ENCODE data around the gene METTL27.

METTL27 gene

DNA sequence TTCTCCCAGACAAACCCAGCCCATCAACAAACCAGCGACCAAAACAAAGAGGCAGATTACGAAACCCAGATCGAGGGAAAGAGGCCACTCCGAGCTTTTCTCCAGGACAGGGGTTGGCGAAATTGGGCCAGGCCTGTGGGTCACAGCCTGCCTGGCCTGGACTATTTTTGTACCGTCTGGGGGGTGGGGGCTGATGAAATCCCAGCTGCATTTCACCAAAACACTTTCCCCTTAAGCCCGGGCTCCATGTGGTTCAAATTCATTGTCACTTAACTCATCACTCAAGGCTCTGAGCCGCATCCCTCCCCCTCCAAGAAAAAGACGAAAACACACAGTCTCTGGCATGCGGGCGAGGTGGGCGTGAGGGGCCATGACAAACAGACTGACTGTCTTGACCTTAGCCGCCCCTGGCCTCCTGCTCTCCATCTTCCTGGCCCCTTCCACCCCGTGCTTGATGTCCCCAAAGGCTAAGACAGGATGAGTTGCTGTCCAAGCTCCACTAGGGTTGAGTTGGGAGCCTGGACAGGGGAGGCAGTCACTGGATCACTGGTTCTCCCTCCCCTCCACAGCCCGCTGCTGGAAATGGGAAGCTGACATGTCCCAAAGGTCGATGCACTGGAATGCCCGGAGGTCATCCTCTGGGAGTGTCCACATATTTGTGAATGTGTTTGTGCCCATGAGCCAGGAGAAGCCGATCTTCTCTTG is 37.8 kb upstream of the METTL27 start:
- H2AFZ ChIP-seq (ENCODE audit: low read depth, low read length): no peak overlapping the region
- H3K36me3 ChIP-seq (ENCODE audit: insufficient read depth, low read length): no peaks in the 10 kb centered on the region
- H3K27me3 ChIP-seq (ENCODE audit: insufficient read depth, low read length): peaks cover 4% of the 10 kb centered on the region
- no peaks in the 10 kb centered on the region for H3K4me1 ChIP-seq (ENCODE audit: insufficient read depth, low read length)
- H3K9me3 ChIP-seq (ENCODE audit: low read length): no peaks in the 10 kb centered on the region
- H3K4me3 ChIP-seq (ENCODE audit: low read length): no peak overlapping the region

DNA sequence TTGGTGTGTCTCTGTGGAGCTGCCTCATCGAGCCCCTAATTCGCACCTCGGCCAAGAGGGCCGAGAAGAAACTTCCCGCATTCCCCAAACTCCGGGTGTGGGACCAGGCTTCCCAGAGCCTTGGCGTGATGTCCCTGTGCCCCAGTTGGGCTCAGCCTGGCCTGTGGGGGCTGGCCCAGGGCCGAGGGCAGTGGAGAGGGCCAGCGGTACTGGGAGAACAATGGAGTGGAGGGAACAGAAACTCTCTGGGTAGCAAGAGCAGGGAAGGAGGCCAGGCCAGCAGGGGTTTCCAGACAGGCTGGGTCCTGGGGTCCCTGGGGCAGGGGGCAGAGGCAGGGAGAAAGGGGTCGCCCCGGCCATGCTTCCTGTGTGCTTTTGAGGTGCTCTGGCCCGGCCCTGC is 34.7 kb upstream of the METTL27 start:
- Histone ChIP-seq H3K4me1 (ENCODE audit: insufficient read depth, low read length) (no peaks in the 10 kb centered on the region), H2AFZ (ENCODE audit: low read depth, low read length) (no peak overlapping the region), H3K27me3 (ENCODE audit: insufficient read depth, low read length) (peaks cover 4% of the 10 kb centered on the region), H3K36me3 (ENCODE audit: insufficient read depth, low read length) (no peaks in the 10 kb centered on the region), H3K9me3 (ENCODE audit: low read length) (no peaks in the 10 kb centered on the region), H3K4me3 (ENCODE audit: low read length) (no peak overlapping the region)

DNA sequence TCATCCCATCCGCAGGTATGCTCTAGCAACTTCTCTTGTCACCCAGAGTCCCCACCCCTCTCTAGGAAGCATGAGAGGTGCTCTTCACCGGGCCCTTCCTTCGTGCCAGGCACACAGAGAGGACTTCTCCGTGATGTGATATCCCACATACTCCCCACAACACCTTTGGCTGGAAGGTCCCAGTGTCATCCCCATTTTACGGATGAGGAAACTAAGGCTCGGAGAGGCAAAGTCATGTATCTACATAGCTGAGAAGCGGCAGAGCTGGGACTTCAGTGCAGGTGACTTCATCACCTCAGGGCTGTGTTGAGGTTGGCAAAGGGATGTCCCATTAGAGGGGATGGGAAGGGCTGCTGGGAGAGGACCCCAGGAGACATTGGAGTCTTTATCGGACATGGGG is 34.0 kb upstream of the METTL27 start:
- H3K9me3 ChIP-seq (ENCODE audit: low read length): no peaks in the 10 kb centered on the region
- H3K4me1 ChIP-seq (ENCODE audit: insufficient read depth, low read length): no peaks in the 10 kb centered on the region
- H3K4me3 ChIP-seq (ENCODE audit: low read length): no peak overlapping the region
- no peaks in the 10 kb centered on the region for H3K36me3 ChIP-seq (ENCODE audit: insufficient read depth, low read length)
- no peak overlapping the region for H2AFZ ChIP-seq (ENCODE audit: low read depth, low read length)
- peaks cover 8% of the 10 kb centered on the region for H3K27me3 ChIP-seq (ENCODE audit: insufficient read depth, low read length)

DNA sequence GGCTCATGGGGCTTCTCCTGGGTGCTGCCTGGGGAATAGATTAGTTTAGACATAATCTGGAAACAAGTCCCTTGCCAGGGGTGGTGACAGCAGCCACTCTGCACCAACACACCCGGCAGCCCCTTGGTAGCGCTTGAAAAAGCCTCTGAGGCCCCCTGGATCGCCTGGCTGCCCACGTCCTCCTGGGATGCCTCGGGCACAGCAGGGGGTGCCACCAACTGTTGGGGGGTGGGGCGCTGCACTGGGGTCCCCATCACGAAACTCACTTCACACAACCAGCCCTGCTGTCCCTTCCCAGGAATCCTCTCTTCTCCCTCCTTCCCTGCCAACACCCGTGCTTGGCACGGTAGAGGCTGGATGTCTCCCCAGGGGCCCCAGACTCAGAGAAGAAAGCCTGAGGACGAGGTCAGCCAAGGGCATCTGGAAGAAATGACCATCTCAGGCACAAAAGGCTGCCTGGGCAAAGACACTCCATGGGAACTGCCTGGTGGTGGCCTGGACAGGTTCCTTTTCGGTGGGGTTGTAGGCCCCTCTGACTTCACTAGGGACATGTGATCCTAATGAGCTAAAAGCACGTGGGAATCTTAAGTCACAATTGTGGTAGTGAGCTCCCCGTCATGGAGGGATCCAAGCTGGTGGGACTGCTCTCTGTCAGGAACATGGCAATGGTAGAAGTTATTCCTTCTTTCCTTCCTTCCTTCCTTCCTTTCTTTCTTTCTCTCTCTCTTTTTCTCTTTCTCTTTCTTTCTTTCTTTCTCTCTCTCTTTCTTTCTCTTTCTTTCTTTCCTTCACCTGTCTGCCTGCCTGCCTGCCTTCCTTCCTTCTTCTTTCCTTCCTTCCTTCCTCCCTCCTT is 30.0 kb upstream of the METTL27 start:
- Histone ChIP-seq H3K4me3 (ENCODE audit: low read length) (no peak overlapping the region), H3K4me1 (ENCODE audit: insufficient read depth, low read length) (no peaks in the 10 kb centered on the region), H3K36me3 (ENCODE audit: insufficient read depth, low read length) (no peaks in the 10 kb centered on the region), H3K27me3 (ENCODE audit: insufficient read depth, low read length) (peaks cover 4% of the 10 kb centered on the region), H2AFZ (ENCODE audit: low read depth, low read length) (no peak overlapping the region), H3K9me3 (ENCODE audit: low read length) (no peaks in the 10 kb centered on the region)

DNA sequence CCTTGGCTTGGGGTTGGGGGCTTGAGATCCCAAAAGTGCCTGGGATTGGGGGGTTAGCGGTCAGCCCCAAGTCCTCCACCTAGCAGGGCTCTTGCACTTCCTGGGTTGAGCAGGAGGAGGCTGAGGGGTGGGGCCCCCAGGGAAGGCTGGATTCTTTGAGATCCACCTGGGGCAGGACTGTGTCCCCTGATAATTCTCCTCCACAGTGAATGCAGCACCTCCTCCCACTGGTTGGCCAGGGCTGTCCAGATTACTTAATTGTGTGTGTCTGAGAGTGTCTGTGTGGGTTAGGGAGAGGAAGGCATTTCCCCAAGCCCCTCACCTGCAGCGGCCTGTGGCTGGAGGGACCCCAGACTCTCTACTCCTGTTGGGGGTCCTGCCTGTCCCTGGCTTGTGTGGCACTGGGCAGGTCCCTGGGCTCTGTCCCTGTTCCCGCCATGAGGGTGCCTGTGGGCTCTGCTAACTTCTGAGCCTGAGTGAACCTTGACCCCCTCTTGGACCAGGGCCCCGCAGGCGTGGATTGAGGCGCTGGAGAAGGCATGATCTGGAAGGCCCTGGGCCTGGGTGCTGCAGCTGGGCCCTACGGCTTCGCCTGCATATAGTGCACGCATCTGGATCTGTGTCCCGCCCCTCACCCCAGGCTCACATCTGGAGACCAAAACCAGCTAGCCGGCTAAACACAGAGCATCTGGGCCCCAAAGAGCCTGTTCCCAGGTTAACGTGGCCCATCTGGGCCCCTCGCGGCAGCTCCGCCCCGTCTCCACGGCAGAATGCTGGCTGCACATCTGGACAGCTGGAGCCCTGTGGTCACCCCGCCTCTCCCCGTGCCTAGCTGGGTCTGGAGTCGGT is 29.1 kb upstream of the METTL27 start:
- no peak overlapping the region for H3K4me3 ChIP-seq (ENCODE audit: low read length)
- H3K9me3 ChIP-seq (ENCODE audit: low read length): no peaks in the 10 kb centered on the region
- no peaks in the 10 kb centered on the region for H3K36me3 ChIP-seq (ENCODE audit: insufficient read depth, low read length)
- H2AFZ ChIP-seq (ENCODE audit: low read depth, low read length): no peak overlapping the region
- no peaks in the 10 kb centered on the region for H3K4me1 ChIP-seq (ENCODE audit: insufficient read depth, low read length)
- peaks cover 4% of the 10 kb centered on the region for H3K27me3 ChIP-seq (ENCODE audit: insufficient read depth, low read length)

DNA sequence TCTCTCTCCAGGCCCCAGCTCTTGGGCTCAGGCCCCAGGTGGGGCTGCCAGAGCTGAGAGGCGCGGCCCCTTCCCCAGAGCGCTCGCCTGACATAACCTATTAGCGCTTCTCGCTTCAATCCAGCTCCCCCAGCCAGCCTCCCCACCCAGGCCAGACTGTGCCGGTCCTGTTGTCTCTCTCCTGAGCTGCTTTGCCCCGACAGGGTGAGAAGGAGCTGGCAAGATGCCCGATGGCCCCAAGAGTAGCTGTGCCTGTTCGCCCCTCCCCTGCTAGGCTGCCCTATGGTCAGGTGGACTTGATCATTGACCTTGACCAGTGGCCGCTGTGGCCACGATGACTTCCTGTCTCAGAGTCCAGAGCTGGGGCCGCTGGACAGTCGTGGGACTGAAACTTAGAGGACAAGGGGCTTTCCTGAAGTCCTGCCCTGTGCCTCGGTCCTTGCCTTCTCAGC is 27.8 kb upstream of the METTL27 start:
- no peaks in the 10 kb centered on the region for H3K4me1 ChIP-seq (ENCODE audit: insufficient read depth, low read length)
- no peaks in the 10 kb centered on the region for H3K36me3 ChIP-seq (ENCODE audit: insufficient read depth, low read length)
- no peaks in the 10 kb centered on the region for H3K9me3 ChIP-seq (ENCODE audit: low read length)
- H3K27me3 ChIP-seq (ENCODE audit: insufficient read depth, low read length): peaks cover 4% of the 10 kb centered on the region
- no peak overlapping the region for H2AFZ ChIP-seq (ENCODE audit: low read depth, low read length)
- H3K4me3 ChIP-seq (ENCODE audit: low read length): no peak overlapping the region

DNA sequence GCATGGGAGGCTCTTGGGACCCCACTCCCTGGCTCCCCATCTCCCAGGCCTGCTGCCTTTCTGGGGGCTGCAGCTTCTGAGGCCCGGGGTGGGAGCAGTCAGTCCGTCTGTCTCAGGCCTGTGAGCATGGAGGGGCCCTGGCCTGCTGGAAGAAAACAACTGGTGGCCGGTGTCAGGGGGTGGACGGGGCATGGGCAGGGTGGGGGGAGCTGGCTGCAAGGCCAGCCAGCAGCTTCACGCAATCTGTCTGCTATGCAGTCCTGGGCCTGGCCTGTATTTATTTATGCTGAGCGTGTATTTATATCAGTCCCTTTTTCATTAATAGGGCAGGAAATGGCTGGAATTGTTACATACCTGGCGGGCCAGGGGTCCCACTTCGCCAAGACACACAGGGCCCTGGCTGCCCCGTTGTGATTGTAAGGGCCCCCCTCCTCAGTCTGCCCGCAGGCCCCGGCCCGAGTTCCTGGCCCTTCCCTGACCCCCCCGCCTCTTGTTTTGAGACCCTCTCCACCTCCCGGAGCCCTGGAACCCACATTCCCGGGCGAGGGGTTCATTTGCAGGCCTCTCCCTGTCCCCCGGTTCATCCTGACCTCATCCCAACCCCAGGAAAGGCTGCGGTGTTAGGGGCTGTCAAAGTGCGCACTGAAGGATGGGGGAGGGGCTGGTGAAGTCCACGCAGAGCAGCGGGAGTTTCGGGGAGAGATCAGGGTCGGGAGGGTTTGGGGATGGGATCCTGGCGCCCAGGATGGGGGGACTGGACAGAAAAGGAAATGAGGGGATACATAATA is 26.9 kb upstream of the METTL27 start:
- no peak overlapping the region for H2AFZ ChIP-seq (ENCODE audit: low read depth, low read length)
- no peaks in the 10 kb centered on the region for H3K4me1 ChIP-seq (ENCODE audit: insufficient read depth, low read length)
- H3K36me3 ChIP-seq (ENCODE audit: insufficient read depth, low read length): no peaks in the 10 kb centered on the region
- H3K27me3 ChIP-seq (ENCODE audit: insufficient read depth, low read length): peaks cover 4% of the 10 kb centered on the region
- no peaks in the 10 kb centered on the region for H3K9me3 ChIP-seq (ENCODE audit: low read length)
- no peak overlapping the region for H3K4me3 ChIP-seq (ENCODE audit: low read length)

DNA sequence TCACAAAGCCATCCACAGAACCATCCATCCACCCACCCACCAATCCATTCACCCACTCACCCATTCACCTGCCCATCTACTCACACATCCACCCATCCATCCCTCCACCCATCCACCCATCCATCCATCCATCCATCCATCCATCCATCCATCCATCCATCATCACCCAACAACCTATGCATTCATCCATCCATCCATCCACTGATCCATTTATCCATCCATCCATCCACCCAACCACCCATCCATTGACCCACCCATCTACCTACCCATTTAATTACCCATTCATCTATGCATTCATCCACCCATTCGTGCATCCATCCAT is 24.1 kb upstream of the METTL27 start:
- Histone ChIP-seq H2AFZ (ENCODE audit: low read depth, low read length) (no peak overlapping the region), H3K9me3 (ENCODE audit: low read length) (no peaks in the 10 kb centered on the region), H3K36me3 (ENCODE audit: insufficient read depth, low read length) (no peaks in the 10 kb centered on the region), H3K27me3 (ENCODE audit: insufficient read depth, low read length) (peaks cover 1% of the 10 kb centered on the region), H3K4me3 (ENCODE audit: low read length) (no peak overlapping the region), H3K4me1 (ENCODE audit: insufficient read depth, low read length) (no peaks in the 10 kb centered on the region)

DNA sequence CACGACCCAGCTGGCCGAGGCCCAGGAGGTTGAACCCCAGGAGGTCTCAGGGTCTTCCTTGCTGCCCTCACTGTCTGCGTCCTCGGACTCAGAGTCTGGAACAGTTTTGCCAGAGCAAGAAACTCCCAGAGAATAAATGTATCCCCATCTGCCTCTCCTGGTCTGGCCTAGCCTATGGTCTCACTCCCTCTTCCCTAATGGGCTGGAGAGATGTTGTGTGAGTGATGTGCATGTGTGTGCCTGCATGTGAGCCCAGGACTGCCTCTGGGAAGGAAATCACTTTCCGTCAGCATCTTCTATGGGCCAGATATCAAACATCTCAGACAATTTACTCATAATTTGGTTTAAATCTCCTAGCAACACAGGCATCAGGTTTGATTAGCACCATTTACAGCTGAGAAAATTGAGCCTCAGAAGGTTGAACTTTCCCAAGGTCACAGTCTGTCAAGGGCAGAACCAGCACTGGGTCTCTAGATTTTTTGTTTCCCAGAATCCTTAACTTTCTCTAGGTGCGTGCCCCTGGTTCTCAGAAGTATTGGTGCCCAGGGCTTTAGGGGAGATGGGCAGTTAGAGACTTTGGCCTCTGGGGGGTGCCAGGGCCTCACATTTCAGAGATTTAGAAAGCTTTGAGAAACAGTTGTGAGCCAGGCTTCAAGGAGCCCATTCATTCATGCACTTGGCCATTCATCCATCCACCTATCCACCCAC is 23.6 kb upstream of the METTL27 start:
- no peak overlapping the region for H3K4me3 ChIP-seq (ENCODE audit: low read length)
- no peaks in the 10 kb centered on the region for H3K27me3 ChIP-seq (ENCODE audit: insufficient read depth, low read length)
- H3K36me3 ChIP-seq (ENCODE audit: insufficient read depth, low read length): no peaks in the 10 kb centered on the region
- H2AFZ ChIP-seq (ENCODE audit: low read depth, low read length): no peak overlapping the region
- no peaks in the 10 kb centered on the region for H3K9me3 ChIP-seq (ENCODE audit: low read length)
- H3K4me1 ChIP-seq (ENCODE audit: insufficient read depth, low read length): no peaks in the 10 kb centered on the region

DNA sequence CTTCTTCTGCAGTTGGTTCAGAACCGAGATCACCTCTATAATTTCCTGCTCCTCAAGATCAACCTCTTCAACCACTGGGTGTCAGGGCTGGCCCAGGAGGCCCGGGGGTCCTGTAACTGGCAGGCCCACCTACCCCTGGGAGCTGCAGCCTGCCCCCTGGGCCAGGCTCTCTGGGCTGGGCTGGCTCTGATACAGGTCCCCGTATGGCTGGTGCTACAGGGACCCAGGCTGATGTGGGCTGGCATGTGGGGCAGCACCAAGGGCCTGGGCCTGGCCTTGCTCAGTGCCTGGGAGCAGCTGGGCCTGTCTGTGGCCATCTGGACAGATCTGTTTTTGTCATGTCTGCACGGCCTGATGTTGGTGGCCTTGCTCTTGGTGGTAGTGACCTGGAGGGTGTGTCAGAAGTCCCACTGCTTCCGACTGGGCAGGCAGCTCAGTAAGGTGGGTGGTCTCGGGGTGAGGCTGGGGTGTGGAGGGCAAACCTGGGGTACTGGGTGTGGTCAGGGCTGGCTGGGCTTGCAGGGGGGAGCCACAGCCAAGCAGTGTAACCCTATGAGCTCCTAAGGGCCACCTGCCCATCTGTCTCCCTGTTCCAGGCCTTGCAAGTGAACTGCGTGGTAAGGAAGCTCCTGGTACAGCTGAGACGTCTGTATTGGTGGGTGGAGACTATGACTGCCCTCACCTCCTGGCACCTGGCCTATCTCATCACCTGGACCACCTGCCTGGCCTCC is 22.8 kb upstream of the METTL27 start:
- Histone ChIP-seq H3K4me3 (ENCODE audit: low read length) (no peak overlapping the region), H3K27me3 (ENCODE audit: insufficient read depth, low read length) (no peaks in the 10 kb centered on the region), H3K4me1 (ENCODE audit: insufficient read depth, low read length) (no peaks in the 10 kb centered on the region), H3K9me3 (ENCODE audit: low read length) (no peaks in the 10 kb centered on the region), H3K36me3 (ENCODE audit: insufficient read depth, low read length) (no peaks in the 10 kb centered on the region), H2AFZ (ENCODE audit: low read depth, low read length) (no peak overlapping the region)

DNA sequence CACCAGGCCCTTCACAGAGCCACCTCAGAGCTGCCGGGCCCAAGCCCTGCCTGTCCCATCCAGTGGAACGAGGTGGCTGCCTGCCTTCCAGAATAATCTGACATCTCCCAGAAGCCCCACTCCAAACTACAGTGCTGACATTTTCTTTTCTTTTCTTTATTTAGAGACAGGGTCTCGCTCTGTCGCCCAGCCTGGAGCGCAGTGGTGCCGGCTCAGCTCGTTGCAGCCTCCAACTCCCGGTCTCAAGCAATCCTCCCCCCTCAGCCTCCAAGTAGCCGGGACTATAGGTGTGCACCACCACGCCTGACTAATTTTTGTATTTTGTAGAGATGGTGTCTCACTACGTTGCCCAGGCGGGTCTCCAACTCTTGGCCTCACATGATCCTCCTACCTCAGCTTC is 19.0 kb upstream of the METTL27 start:
- H3K36me3 ChIP-seq (ENCODE audit: insufficient read depth, low read length): no peaks in the 10 kb centered on the region
- no peaks in the 10 kb centered on the region for H3K9me3 ChIP-seq (ENCODE audit: low read length)
- no peaks in the 10 kb centered on the region for H3K4me1 ChIP-seq (ENCODE audit: insufficient read depth, low read length)
- H2AFZ ChIP-seq (ENCODE audit: low read depth, low read length): no peak overlapping the region
- no peak overlapping the region for H3K4me3 ChIP-seq (ENCODE audit: low read length)
- H3K27me3 ChIP-seq (ENCODE audit: insufficient read depth, low read length): peaks cover 4% of the 10 kb centered on the region

DNA sequence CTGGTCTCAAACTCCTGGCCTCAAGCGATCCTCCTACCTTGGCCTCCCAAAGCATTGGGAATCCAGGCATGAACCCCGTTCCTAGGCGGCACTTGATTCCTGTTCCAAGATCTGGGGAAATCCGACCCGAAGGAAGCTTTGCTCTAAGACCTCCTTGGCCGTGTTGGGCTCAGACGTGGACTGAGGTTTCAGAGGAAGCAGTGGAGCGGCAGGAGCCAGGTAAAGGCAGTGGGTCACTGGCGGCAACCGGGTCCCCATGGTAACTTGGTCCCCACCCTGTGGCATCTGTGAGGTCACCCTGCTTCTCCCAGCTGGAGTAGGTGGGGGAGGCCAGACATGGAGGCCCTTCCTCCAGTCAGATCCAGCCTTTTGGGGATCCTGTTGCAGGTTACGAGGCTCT is 18.5 kb upstream of the METTL27 start, which contains the start of gene TMEM270:
Gene TMEM270 (plus strand): TSS at position 301 of the 400 bp plus-strand sequence. CDS start 36 bp downstream, at position 337.
- H3K36me3 ChIP-seq (ENCODE audit: insufficient read depth, low read length): no peaks in the 10 kb centered on the region
- no peak within 1 kb of the TSS for H2AFZ ChIP-seq (ENCODE audit: low read depth, low read length)

More for the DNA sequence above, 18.5 kb upstream of the METTL27 start, which contains the start of gene TMEM270:
- Histone ChIP-seq H3K4me3 (ENCODE audit: low read length) (no peak within 1 kb of the TSS), H3K4me1 (ENCODE audit: insufficient read depth, low read length) (no peaks in the 10 kb centered on the region), H3K9me3 (ENCODE audit: low read length) (no peaks in the 10 kb centered on the region), H3K27me3 (ENCODE audit: insufficient read depth, low read length) (peaks cover 4% of the 10 kb centered on the region)
